Activated naive CD8-positive, alpha-beta T cell treated with anti-CD3 and anti-CD28 coated beads, Interleukin-2, amount 50 U/mL, for 24 hours (primary cell): ENCODE data around the gene PIGS.

Experiments
- ATAC-seq: fragments of 150-1000 bp; cut with Tn5 transposase; one replicate; pipeline ENCODE4 v1.10.0; 2021
- DNase-seq: peaks from one replicate; pipeline ENCODE4 v3.0.0; 2021
- H3K27ac Mint-ChIP-seq: one replicate; pipeline ENCODE4 v1.8.0; 2021; ENCODE audit warnings: mild to moderate bottlenecking, mixed read lengths
- H3K27me3 Mint-ChIP-seq: one replicate; pipeline ENCODE4 v1.8.0; 2021; ENCODE audit warnings: mixed read lengths
- H3K36me3 Mint-ChIP-seq: one replicate; pipeline ENCODE4 v1.8.0; 2021; ENCODE audit warnings: low read depth, mixed read lengths
- H3K4me1 Mint-ChIP-seq: one replicate; pipeline ENCODE4 v1.8.0; 2021; ENCODE audit warnings: mixed read lengths
- H3K4me3 Mint-ChIP-seq: one replicate; pipeline ENCODE4 v1.8.0; 2021; ENCODE audit warnings: mild to moderate bottlenecking, moderate library complexity, mixed read lengths
- H3K9me3 Mint-ChIP-seq: one replicate; pipeline ENCODE4 v1.8.0; 2021; ENCODE audit warnings: mixed read lengths

PIGS gene

DNA sequence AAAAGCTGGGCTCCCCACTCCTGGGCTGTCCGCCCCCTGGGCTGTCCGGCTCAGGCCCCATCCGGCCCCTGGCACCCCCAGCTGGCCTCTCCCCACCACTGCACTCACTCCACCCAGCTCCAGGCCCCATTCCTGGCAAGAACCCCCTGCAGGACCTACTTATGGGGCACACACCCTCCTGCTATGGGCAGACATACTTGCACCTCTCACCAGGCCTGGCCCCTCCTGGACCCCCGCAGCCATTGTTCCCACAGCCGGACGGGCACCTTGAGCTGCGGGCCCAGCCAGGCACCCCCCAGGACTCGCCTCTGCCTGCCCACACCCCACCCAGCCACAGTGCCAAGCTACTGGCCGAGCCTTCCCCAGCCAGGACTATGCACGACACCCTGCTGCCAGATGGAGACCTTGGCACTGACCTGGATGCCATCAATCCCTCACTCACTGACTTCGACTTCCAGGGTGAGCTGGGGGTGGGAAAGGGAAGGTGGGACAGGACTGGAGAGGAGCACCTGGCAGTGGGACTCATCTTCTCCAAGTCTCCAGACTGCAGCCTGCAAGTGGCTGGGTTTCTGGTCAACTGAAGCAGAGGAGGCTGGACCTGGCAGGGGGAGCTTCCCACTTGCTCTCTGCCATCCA, 36.5 kb downstream of the PIGS start:
- peaks cover 2% of the 10 kb centered on the region for H3K27me3 Mint-ChIP-seq
- no peak overlapping the region for H3K27ac Mint-ChIP-seq
- H3K36me3 Mint-ChIP-seq = no peaks in the 10 kb centered on the region
- H3K4me1 Mint-ChIP-seq = no peaks in the 10 kb centered on the region
- DNase-seq (no peak), ATAC-seq (no peak)
- no peak overlapping the region for H3K4me3 Mint-ChIP-seq
- H3K9me3 Mint-ChIP-seq = no peaks in the 10 kb centered on the region

GRCh38 chr17:28533091-28533807, 38.1 kb downstream of the PIGS start:
- H3K36me3 Mint-ChIP-seq = no peaks in the 10 kb centered on the region
- ATAC-seq (no peak), DNase-seq (no peak)

DNA sequence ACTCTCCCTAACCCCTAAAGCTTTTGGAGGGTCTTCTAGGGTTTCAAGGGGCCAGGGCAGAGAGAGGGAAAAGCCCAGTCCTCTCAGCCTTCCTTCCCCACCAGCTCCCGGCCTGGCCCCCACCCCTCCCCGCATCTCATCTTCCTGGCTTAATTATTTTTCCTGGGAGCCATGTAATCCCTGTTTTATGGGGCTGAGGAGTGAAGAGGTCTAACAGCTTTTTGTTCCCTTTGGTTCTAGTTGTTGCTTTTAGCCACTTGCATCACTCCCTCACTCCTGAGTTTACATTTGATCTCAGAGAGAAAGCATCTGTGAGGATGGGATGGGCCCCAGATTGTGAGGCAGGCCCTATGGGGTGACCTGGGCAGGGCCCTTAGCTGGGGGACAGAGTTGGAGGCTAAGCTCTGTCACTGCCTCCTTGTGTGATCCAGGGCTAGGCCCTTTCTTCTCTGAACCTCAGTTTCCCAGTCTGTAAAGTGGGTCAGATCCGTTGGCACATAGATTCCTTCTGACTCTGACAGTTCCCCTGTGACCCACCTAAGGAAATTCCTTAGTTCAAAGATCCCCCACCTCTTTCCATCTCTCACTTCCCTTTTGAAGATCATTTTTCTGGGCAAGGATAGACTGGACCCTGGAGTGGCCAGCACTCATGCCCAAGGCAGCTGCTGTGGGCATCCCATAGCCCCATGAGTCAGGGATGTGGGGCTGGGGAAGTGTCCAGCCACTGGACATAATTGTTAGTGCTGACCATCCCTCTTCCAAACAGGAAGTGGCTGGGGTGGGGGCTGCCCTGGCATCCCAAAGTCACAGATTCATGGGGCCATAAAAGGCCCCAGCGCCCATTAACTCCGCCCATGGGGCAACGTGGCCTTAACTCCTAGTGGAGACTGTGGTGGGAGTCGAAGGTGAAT, 39.0 kb downstream of the PIGS start:
- ATAC-seq (no peak), DNase-seq (no peak)
- no peaks in the 10 kb centered on the region for H3K36me3 Mint-ChIP-seq
- no peaks in the 10 kb centered on the region for H3K4me1 Mint-ChIP-seq
- H3K4me3 Mint-ChIP-seq = no peak overlapping the region
- H3K27me3 Mint-ChIP-seq = peaks cover 2% of the 10 kb centered on the region
- no peak overlapping the region for H3K27ac Mint-ChIP-seq
- H3K9me3 Mint-ChIP-seq = no peaks in the 10 kb centered on the region

More at GRCh38 chr17:28533091-28533807, 38.1 kb downstream of the PIGS start:
- H3K4me1 Mint-ChIP-seq = no peaks in the 10 kb centered on the region
- H3K27me3 Mint-ChIP-seq = peaks cover 2% of the 10 kb centered on the region
- no peak overlapping the region for H3K4me3 Mint-ChIP-seq
- no peaks in the 10 kb centered on the region for H3K9me3 Mint-ChIP-seq
- H3K27ac Mint-ChIP-seq = no peak overlapping the region

DNA sequence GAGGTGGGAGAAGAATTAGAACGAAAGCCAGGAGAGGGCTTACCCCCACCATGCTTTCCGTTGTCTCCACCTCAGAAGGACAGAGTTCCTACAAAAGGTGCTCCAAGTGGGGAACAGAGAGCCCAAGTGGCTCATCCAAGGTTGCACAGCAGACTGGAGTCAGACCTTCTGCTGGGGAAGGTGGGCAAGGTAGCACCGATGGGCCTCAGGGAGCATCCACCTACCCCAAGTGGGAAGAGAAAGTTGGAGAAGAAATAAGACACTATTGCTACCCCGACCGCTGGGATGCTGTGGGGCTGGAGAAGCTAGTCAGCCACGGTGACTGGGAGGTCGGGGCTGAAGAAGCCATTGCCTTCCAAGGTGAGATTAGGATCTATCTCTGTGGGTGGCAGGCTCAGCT, 40.4 kb downstream of the PIGS start:
- Mint-ChIP-seq H3K4me3 (no peak overlapping the region), H3K27me3 (peaks cover 2% of the 10 kb centered on the region), H3K27ac (no peak overlapping the region), H3K9me3 (no peaks in the 10 kb centered on the region), H3K36me3 (no peaks in the 10 kb centered on the region), H3K4me1 (no peaks in the 10 kb centered on the region)
- DNase-seq (no peak), ATAC-seq (no peak)

DNA sequence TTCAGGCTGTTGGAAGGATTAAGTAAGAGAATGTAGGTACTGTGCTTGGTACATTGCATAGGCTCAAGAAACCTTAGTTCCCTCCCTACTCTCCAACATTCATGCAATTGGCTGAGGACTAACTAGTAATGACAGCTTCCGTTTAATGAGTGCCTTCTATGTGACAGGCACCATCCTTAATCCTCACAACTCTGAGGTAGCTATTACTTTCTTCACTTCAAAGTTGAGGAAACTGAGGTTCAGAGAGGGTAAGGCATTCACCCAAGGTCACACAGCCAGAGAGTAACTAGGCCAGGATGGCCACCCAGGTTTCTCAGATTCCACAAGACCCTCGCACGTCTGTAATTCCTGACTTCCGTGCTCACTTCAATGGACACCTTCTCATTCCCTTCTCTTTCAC, 41.1 kb downstream of the PIGS start:
- Mint-ChIP-seq H3K4me3 (no peak overlapping the region), H3K27me3 (peaks cover 2% of the 10 kb centered on the region), H3K36me3 (no peaks in the 10 kb centered on the region), H3K9me3 (no peaks in the 10 kb centered on the region), H3K27ac (no peak overlapping the region), H3K4me1 (no peaks in the 10 kb centered on the region)
- DNase-seq = no peak
- ATAC-seq = no peak

DNA sequence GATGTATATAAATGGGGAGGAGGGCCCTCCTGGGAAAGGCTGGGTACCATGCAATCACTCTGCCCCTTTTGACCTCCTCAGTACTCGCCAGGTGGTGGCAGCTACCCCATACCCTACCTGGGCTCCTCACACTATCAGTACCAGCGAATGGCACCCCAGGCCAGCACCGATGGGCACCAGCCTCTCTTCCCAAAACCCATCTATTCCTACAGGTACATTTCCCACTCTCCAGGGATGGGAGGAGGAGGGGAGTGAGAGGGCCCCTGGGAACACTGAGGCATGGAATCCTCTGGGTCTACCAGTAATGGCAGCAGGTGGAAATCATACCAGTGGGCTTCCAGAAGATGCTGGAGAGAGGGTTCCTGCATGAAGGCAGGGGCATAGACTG, 42.3 kb downstream of the PIGS start:
- Mint-ChIP-seq H3K27ac (no peak overlapping the region), H3K4me1 (no peaks in the 10 kb centered on the region), H3K9me3 (no peaks in the 10 kb centered on the region), H3K36me3 (no peaks in the 10 kb centered on the region), H3K27me3 (peaks cover 2% of the 10 kb centered on the region), H3K4me3 (no peak overlapping the region)
- no peak for DNase-seq
- ATAC-seq = no peak

DNA sequence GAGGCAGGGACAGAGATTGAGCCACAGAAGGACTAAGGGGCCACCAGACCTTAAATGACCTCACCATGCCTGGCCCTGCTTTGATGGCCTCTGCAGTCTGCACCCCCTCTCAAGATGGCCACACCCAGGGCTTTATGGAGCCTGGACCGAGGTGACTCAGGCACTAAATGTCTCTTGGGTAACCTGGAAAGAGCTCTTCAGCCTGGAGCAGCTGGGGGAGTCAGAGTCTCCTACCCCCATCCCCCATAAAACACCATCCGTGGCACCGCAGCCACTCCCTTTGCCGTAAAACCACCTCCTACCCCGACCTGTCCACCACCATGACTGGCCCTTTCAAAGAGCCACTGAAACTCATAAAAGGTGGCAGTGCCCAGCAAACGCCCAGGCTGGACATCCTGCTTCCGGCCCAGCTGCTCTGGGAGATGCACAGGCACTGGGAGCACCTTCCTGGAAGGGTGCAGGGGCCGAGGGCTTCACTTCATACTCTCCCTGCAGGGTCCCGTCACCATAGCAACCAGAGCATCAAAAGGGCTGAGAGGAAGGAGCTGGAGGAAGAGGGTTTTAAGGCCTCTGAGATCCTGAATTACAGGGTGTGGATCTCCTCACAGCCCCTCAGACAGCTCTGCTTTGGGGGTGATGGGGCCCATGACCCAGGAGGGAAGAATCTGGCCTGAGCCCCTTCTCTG, 42.9 kb downstream of the PIGS start:
- peaks cover 2% of the 10 kb centered on the region for H3K27me3 Mint-ChIP-seq
- H3K4me1 Mint-ChIP-seq = no peaks in the 10 kb centered on the region
- no peak for ATAC-seq
- H3K36me3 Mint-ChIP-seq = no peaks in the 10 kb centered on the region
- no peak for DNase-seq
- H3K4me3 Mint-ChIP-seq = no peak overlapping the region
- no peak overlapping the region for H3K27ac Mint-ChIP-seq
- no peaks in the 10 kb centered on the region for H3K9me3 Mint-ChIP-seq

- ATAC-seq = no peak
- no peak overlapping the region for H3K27ac Mint-ChIP-seq
- H3K36me3 Mint-ChIP-seq = no peaks in the 10 kb centered on the region
- no peak for DNase-seq
- H3K4me3 Mint-ChIP-seq = no peak overlapping the region
- H3K27me3 Mint-ChIP-seq = peaks cover 2% of the 10 kb centered on the region
- no peaks in the 10 kb centered on the region for H3K4me1 Mint-ChIP-seq
- no peaks in the 10 kb centered on the region for H3K9me3 Mint-ChIP-seq
These were observed 43.5 kb downstream of the PIGS start for GRCh38 chr17:28527859-28528258.

- Mint-ChIP-seq H3K36me3 (no peaks in the 10 kb centered on the region), H3K4me3 (no peak overlapping the region), H3K4me1 (no peaks in the 10 kb centered on the region), H3K27me3 (peaks cover 2% of the 10 kb centered on the region), H3K27ac (no peak overlapping the region), H3K9me3 (no peaks in the 10 kb centered on the region)
- ATAC-seq (no peak), DNase-seq (no peak)
These were observed 44.1 kb downstream of the PIGS start for GRCh38 chr17:28527181-28527681.

- Mint-ChIP-seq H3K27me3 (no peaks in the 10 kb centered on the region), H3K9me3 (no peaks in the 10 kb centered on the region), H3K4me3 (no peak overlapping the region), H3K4me1 (no peaks in the 10 kb centered on the region), H3K27ac (no peak overlapping the region), H3K36me3 (no peaks in the 10 kb centered on the region)
- DNase-seq = no peak
- no peak for ATAC-seq
These were observed 44.9 kb downstream of the PIGS start for GRCh38 chr17:28526381-28526780.

- ATAC-seq (no peak), DNase-seq (no peak)
- no peaks in the 10 kb centered on the region for H3K4me1 Mint-ChIP-seq
- no peaks in the 10 kb centered on the region for H3K9me3 Mint-ChIP-seq
- H3K36me3 Mint-ChIP-seq = no peaks in the 10 kb centered on the region
- no peak overlapping the region for H3K27ac Mint-ChIP-seq
- no peaks in the 10 kb centered on the region for H3K27me3 Mint-ChIP-seq
- no peak overlapping the region for H3K4me3 Mint-ChIP-seq
These were observed 46.6 kb downstream of the PIGS start for GRCh38 chr17:28524476-28525424.

DNA sequence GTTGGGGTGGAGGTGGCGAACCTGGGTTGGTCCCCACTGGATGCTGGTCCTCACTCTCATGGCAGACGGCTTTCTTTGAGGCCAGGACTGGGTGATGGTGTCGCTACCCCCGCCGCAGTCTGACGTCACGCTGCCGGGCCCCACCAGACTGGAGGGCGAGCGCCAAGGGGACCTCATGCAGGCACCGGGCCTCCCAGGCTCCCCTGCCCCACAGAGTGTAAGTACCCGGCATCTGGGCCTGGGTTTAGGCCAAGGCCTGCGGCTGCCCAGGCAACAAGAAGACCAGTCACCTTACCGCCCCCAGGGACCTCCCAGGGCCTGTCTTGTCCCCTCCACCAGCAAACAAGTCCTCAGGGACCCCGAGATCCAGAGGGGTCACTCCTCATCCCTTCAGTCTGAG, 47.4 kb downstream of the PIGS start:
- Mint-ChIP-seq H3K4me1 (no peaks in the 10 kb centered on the region), H3K27me3 (peaks cover 2% of the 10 kb centered on the region), H3K36me3 (no peaks in the 10 kb centered on the region), H3K27ac (no peak overlapping the region), H3K4me3 (no peak overlapping the region), H3K9me3 (no peaks in the 10 kb centered on the region)
- DNase-seq = no peak
- no peak for ATAC-seq

DNA sequence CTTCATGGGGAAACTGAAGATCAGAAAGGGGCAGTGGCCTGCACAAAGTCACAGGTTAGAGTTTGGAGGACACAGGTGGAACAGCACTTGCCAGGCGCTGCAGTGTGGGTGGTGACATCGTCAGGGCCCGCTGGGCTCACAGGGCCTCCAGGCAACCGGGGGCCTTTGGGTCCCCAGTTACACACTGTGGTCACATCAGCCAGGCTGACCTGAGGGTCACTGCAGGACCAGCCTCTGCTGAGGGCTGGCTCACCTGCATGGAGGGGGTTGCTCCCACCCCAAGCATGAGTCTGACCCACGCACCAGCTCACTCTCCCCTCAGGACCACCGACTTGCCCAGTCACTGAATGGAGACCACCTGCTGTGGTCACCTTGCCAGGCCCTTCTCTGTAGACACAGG, 48.1 kb downstream of the PIGS start:
- DNase-seq (no peak), ATAC-seq (no peak)
- Mint-ChIP-seq H3K36me3 (no peaks in the 10 kb centered on the region), H3K4me1 (no peaks in the 10 kb centered on the region), H3K9me3 (no peaks in the 10 kb centered on the region), H3K4me3 (no peak overlapping the region), H3K27me3 (peaks cover 2% of the 10 kb centered on the region), H3K27ac (no peak overlapping the region)
